HepG2 (cell line): ENCODE results near the gene FGD3. TPM values are rescaled to one million over a fixed set of nuclear protein-coding genes. Genes with fewer than 3 reads are reported as not detected.

Experiments
- ATAC-seq: fragments of 200-7000 bp; cut with Tn5 transposase; 3 replicates; pipeline ENCODE4 v1.9.1; 2020; ENCODE audit warnings: mild to moderate bottlenecking, moderate library complexity
- BruUV-seq: library from RNA; stranded (reverse); fragments of 400-500 nt; replicated peaks from 2 replicates; lab custom pipeline; 2021; lab: Mats Ljungman, UMichigan
- CTCF ChIA-PET: fragments of 300-600 bp; formaldehyde crosslinking; extraction: SDS; loops from one replicate; lab custom pipeline; 2021; ENCODE audit warnings: low total read pairs, inconsistent platforms, low intra/inter-chr PET ratio; lab: Yijun Ruan, JAX
- POLR2A ChIA-PET: fragments of 350-600 bp; sonication (Branson Sonifier 250); formaldehyde crosslinking; loops from one replicate; lab custom pipeline; 2020; ENCODE audit warnings: antibody characterized with exemption, inconsistent platforms; lab: Yijun Ruan, JAX
- DNase-seq: peaks from one replicate; pipeline ENCODE4 v3.0.0-alpha.2; 2015; ENCODE audit warnings: low spot score
- FAIRE-seq: peaks from 3 replicates; lab custom pipeline; 2011; peaks lifted over from hg19 to GRCh38; lab: Jason Lieb, UNC
- H2AFZ ChIP-seq: one replicate; pipeline ENCODE4 v1.6.1; 2011; ENCODE audit warnings: low read length, inconsistent platforms
- H3K27ac ChIP-seq: fragments of 300-600 bp; 3 replicates; pipeline ENCODE4 v1.8.0; 2011; ENCODE audit warnings: mixed run types, mild to moderate bottlenecking, mixed read lengths, low read length, inconsistent platforms; ENCODE audit not compliant: insufficient read depth; ENCODE audit errors: extremely low read length
- H3K27me3 ChIP-seq, 2 experiments: fragments of 200-600 bp in 1 of 2; 2 replicates in 1 of 2; 3 replicates in 1 of 2; pipeline versions ENCODE4 v1.6.0 to v1.8.0; 2011; ENCODE audit warnings: low read length in 2 of 2, mild to moderate bottlenecking in 2 of 2, moderate library complexity in 2 of 2, inconsistent platforms in 1 of 2; ENCODE audit not compliant: insufficient read depth in 2 of 2, control insufficient read depth in 1 of 2
- H3K36me3 ChIP-seq, 2 experiments: fragments of 200-600 bp in 1 of 2; replicated peaks in 1 of 2; 2 replicates in 1 of 2; 3 replicates in 1 of 2; pipeline versions ENCODE4 v1.5.1 to v1.8.0; 2011; ENCODE audit warnings: low read length in 2 of 2, inconsistent platforms in 1 of 2; ENCODE audit not compliant: insufficient read depth in 2 of 2, control insufficient read depth in 1 of 2
- H3K4me1 ChIP-seq: 2 replicates; pipeline ENCODE4 v1.5.1; 2012; ENCODE audit warnings: low read length, inconsistent platforms; ENCODE audit not compliant: insufficient read depth
- H3K4me2 ChIP-seq: 2 replicates; pipeline ENCODE4 v1.6.0; 2011; ENCODE audit warnings: low read depth, low read length, inconsistent platforms
- H3K4me3 ChIP-seq, 3 experiments: fragments of 200-600 bp in 1 of 3; sonication (generic), shearing (Covaris generic) in 1 of 3; replicated peaks in 1 of 3; 2 replicates each; pipeline ENCODE4 v1.5.1; 2011 to 2016; ENCODE audit warnings: low read length in 3 of 3, inconsistent platforms in 2 of 3, low read depth in 2 of 3, mild to moderate bottlenecking in 2 of 3, control low read depth in 1 of 3, mixed read lengths in 1 of 3; ENCODE audit not compliant: insufficient read depth in 1 of 3
- H3K79me2 ChIP-seq: one replicate; pipeline ENCODE4 v1.6.1; 2011; ENCODE audit warnings: low read length, inconsistent platforms; ENCODE audit not compliant: insufficient read depth
- H3K9ac ChIP-seq: 2 replicates; pipeline ENCODE4 v1.6.0; 2011; ENCODE audit warnings: mild to moderate bottlenecking, low read depth, low read length, inconsistent platforms; ENCODE audit not compliant: insufficient read depth
- H3K9me3 ChIP-seq: 2 replicates; pipeline ENCODE4 v1.5.1; 2012; ENCODE audit warnings: mild to moderate bottlenecking, low read length
- H4K20me1 ChIP-seq: 2 replicates; pipeline ENCODE4 v1.6.0; 2011; ENCODE audit warnings: inconsistent platforms, mild to moderate bottlenecking, low read length, moderate library complexity; ENCODE audit not compliant: insufficient read depth
- ADNP ChIP-seq: sonication (generic); formaldehyde crosslinking; IDR thresholded peaks from 2 replicates; pipeline ENCODE4 v1.4.0; 2020; ENCODE audit warnings: missing genetic modification reagents
- CENPX ChIP-seq: sonication (generic); formaldehyde crosslinking; IDR thresholded peaks from 2 replicates; pipeline ENCODE4 v1.9.0; 2021; ENCODE audit warnings: mild to moderate bottlenecking, missing genetic modification reagents, moderate library complexity
- GTF2F1 ChIP-seq: fragments of 150-350 bp; IDR thresholded peaks from 2 replicates; pipeline ENCODE4 v1.6.1; 2014; ENCODE audit warnings: low read length
- KLF11 ChIP-seq: IDR thresholded peaks from 2 replicates; pipeline ENCODE4 v1.6.1; 2016; ENCODE audit warnings: missing compliant biosample characterization
- NR2F2 ChIP-seq: IDR thresholded peaks from 2 replicates; pipeline ENCODE4 v1.6.1; 2012; ENCODE audit warnings: low read depth, inconsistent platforms, borderline replicate concordance
- STAG1 ChIP-seq: sonication (generic); formaldehyde crosslinking; IDR thresholded peaks from 2 replicates; pipeline ENCODE4 v1.4.0; 2020; ENCODE audit warnings: missing genetic modification reagents
- ZNF180 ChIP-seq: sonication (generic); formaldehyde crosslinking; IDR thresholded peaks from 2 replicates; pipeline ENCODE4 v1.4.0; 2020; ENCODE audit warnings: low read depth, missing genetic modification reagents, borderline replicate concordance
- ZNF251 ChIP-seq: sonication (generic); formaldehyde crosslinking; IDR thresholded peaks from 2 replicates; pipeline ENCODE4 v1.9.0; 2021; ENCODE audit warnings: mild to moderate bottlenecking, missing genetic modification reagents
- ZNF446 ChIP-seq: sonication (generic); formaldehyde crosslinking; IDR thresholded peaks from 2 replicates; pipeline ENCODE4 v1.5.0; 2020; ENCODE audit warnings: mild to moderate bottlenecking, missing genetic modification reagents
- ZNF850 ChIP-seq: sonication (generic); formaldehyde crosslinking; conservative IDR thresholded peaks from 2 replicates; pipeline ENCODE4 v1.9.0; 2021; ENCODE audit warnings: mild to moderate bottlenecking, missing genetic modification reagents
- ZSCAN12 ChIP-seq: sonication (generic); formaldehyde crosslinking; IDR thresholded peaks from 2 replicates; pipeline ENCODE4 v1.9.0; 2021; ENCODE audit warnings: mild to moderate bottlenecking, missing genetic modification reagents
- WGBS: methylation state at CpG from one replicate; pipeline ENCODE4 v1.1.6; 2017; ENCODE audit warnings: low lambda C conversion rate; 5-methylcytosine and 5-hydroxymethylcytosine counted together
- in situ Hi-C: cut with HindIII; loops from 2 replicates; pipeline ENCODE4 v1.10.0; 2017; ENCODE audit warnings: low pct_unique_long_range_greater_than_20kb; ENCODE audit not compliant: extremely low pct_ligation_motif_present
- intact Hi-C: fragments of 100-400 bp; cut with micrococcal nuclease; formaldehyde crosslinking; loops from one replicate; pipeline ENCODE4 v1.10.0; 2022; ENCODE audit not compliant: unreplicated experiment
- polyA plus RNA-seq, 8 experiments: library from polyadenylated mRNA; depleted of rRNA in 3 of 8; stranded (reverse) in 7 of 8; unstranded in 1 of 8; fragments of >200 nt; fragmentation: Illumina TruSeq in 4 of 8; extraction: Trizol in 4 of 8; gene quantifications; 2 replicates each; pipeline versions ENCODE4 v1.2.1 to v1.2.3, GENCODE V29; 2011 to 2016; ENCODE audit warnings: low read depth in 4 of 8, missing spikeins in 1 of 8, mixed read lengths in 1 of 8; ENCODE audit not compliant: insufficient read depth in 1 of 8
- total RNA-seq, 5 experiments: library from RNA; depleted of rRNA; stranded (reverse); fragments of >200 nt; fragmentation: Illumina TruSeq; extraction: Trizol; gene quantifications; 2 replicates each; pipeline ENCODE4 v1.2.3, GENCODE V29; 2016; ENCODE audit warnings: low read depth in 1 of 5
- TF ChIP-seq, protein P1 (sequence below): IDR thresholded peaks from 2 replicates; pipeline ENCODE4 v1.6.1; 2016; ENCODE audit warnings: missing compliant biosample characterization, missing genetic modification reagents, borderline replicate concordance
- TF ChIP-seq, protein P2 (sequence below): sonication (generic); formaldehyde crosslinking; IDR thresholded peaks from 2 replicates; pipeline ENCODE4 v1.5.1; 2020; ENCODE audit warnings: mild to moderate bottlenecking, missing genetic modification reagents, moderate library complexity
- TF ChIP-seq, protein P3 (sequence below): sonication (generic); formaldehyde crosslinking; IDR thresholded peaks from 2 replicates; pipeline ENCODE4 v1.8.1; 2022; ENCODE audit warnings: mild to moderate bottlenecking, missing genetic modification reagents
- TF ChIP-seq, protein P4 (sequence below): sonication (generic); formaldehyde crosslinking; conservative IDR thresholded peaks from 2 replicates; pipeline ENCODE4 v1.4.0; 2020; ENCODE audit warnings: missing genetic modification reagents
- TF ChIP-seq, protein P5 (sequence below): sonication (generic); formaldehyde crosslinking; IDR thresholded peaks from 2 replicates; pipeline ENCODE4 v1.8.0; 2023; ENCODE audit warnings: mild to moderate bottlenecking, missing genetic modification reagents
- TF ChIP-seq, protein P6 (sequence below): sonication (generic); formaldehyde crosslinking; IDR thresholded peaks from 2 replicates; pipeline ENCODE4 v1.4.0; 2020; ENCODE audit warnings: missing genetic modification reagents

The FGD3 gene
- total and polyA plus RNA-seq, 2 of the 13 experiments (the other 11 are each of a cell fraction or from before 2014, with no cell fraction given) = 0.53 to 1.1 TPM

DNA sequence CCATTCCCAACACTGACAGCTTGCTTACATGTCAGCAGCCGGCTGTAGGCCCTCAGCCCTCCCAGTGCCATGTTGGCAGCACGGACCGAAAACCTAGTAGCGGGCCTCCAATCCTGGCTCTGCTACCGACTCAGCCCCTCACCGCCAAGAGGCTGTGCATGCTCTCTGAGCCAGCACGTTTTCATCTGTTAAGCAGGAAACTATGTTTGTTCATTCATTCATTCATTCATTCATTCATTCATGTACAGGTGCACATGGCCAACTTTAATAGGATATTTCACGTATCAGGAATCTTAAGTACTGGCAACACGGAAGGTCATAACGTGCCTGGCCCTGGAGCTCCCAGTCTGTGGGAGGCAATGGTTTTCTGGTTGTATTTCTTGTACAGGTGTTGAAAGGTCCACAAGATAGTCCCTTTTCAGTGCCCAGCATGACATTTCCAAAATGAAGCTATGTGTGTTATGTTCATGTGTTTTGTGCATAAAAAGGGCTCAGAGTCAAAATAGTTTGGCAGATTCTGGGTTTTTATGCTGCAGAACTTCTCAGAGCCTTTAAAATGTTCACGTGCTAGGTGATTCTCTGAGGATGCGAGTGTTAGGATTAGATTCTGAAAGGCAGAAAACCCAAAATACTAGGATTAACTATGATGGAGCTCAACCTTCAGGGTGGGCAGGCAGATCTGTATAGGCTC lies 128.9 kb downstream of the FGD3 start (continued):
- TF ChIP-seq CENPX (CRISPR knock-in tag) (no peak), ZNF850 (no peak)
- TF ChIP-seq, protein P1, sequence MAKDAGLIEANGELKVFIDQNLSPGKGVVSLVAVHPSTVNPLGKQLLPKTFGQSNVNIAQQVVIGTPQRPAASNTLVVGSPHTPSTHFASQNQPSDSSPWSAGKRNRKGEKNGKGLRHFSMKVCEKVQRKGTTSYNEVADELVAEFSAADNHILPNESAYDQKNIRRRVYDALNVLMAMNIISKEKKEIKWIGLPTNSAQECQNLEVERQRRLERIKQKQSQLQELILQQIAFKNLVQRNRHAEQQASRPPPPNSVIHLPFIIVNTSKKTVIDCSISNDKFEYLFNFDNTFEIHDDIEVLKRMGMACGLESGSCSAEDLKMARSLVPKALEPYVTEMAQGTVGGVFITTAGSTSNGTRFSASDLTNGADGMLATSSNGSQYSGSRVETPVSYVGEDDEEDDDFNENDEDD (CRISPR knock-in tag) = no peak

DNA sequence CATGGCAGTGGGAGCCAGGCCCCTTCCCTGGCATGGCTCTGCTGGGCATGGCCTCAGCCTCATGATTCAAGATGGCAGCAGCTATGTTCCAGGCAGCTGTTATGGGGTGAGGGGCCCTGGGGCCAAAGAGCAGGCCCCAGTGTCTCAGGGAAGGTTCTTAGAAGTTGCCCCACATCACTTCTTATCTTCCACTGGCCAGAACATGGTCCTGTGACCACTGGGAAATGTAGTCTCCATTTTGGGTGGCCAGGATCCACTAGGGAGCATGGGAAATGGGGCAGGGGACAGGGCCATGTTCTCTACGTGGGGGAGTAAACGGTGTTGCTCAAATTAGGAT lies 129.4 kb downstream of the FGD3 start:
- H4K20me1 ChIP-seq = no peaks in the 10 kb centered on the region
- no peak overlapping the region for H3K9ac ChIP-seq
- no peaks in the 10 kb centered on the region for H3K9me3 ChIP-seq
- H3K4me2 ChIP-seq = no peak overlapping the region
- BruUV-seq = no TSS peak
- CTCF ChIA-PET = no interaction called here
- H3K4me3 ChIP-seq = no peak overlapping the region
- H3K36me3 ChIP-seq = no peaks in the 10 kb centered on the region
- ATAC-seq (no peak), DNase-seq (no peak), FAIRE-seq (no peak)
- in situ Hi-C loops = no loop called here
- 58% methylated on average over 2 of the region's 2 CpGs for WGBS
- intact Hi-C loops = no loop called here
- H2AFZ ChIP-seq = no peak overlapping the region
- POLR2A ChIA-PET = no interaction called here
- no peaks in the 10 kb centered on the region for H3K27me3 ChIP-seq
- no peak overlapping the region for H3K27ac ChIP-seq
- peaks cover 14% of the 10 kb centered on the region; the same call in 1 of the 2 replicates for H3K4me1 ChIP-seq
- no peaks in the 10 kb centered on the region for H3K79me2 ChIP-seq
- TF ChIP-seq ADNP (no peak), ZNF251 (CRISPR knock-in tag) (no peak), STAG1 (CRISPR knock-in tag) (no peak), GTF2F1 (no peak), ZSCAN12 (no peak), KLF11 (CRISPR knock-in tag) (no peak), NR2F2 (no peak), ZNF446 (CRISPR knock-in tag) (no peak), ZNF180 (CRISPR knock-in tag) (no peak)
- TF ChIP-seq, protein P2, sequence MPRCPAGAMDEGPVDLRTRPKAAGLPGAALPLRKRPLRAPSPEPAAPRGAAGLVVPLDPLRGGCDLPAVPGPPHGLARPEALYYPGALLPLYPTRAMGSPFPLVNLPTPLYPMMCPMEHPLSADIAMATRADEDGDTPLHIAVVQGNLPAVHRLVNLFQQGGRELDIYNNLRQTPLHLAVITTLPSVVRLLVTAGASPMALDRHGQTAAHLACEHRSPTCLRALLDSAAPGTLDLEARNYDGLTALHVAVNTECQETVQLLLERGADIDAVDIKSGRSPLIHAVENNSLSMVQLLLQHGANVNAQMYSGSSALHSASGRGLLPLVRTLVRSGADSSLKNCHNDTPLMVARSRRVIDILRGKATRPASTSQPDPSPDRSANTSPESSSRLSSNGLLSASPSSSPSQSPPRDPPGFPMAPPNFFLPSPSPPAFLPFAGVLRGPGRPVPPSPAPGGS = no peak
- TF ChIP-seq, protein P3, sequence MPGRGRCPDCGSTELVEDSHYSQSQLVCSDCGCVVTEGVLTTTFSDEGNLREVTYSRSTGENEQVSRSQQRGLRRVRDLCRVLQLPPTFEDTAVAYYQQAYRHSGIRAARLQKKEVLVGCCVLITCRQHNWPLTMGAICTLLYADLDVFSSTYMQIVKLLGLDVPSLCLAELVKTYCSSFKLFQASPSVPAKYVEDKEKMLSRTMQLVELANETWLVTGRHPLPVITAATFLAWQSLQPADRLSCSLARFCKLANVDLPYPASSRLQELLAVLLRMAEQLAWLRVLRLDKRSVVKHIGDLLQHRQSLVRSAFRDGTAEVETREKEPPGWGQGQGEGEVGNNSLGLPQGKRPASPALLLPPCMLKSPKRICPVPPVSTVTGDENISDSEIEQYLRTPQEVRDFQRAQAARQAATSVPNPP (CRISPR knock-in tag) = no peak
- TF ChIP-seq, protein P4, sequence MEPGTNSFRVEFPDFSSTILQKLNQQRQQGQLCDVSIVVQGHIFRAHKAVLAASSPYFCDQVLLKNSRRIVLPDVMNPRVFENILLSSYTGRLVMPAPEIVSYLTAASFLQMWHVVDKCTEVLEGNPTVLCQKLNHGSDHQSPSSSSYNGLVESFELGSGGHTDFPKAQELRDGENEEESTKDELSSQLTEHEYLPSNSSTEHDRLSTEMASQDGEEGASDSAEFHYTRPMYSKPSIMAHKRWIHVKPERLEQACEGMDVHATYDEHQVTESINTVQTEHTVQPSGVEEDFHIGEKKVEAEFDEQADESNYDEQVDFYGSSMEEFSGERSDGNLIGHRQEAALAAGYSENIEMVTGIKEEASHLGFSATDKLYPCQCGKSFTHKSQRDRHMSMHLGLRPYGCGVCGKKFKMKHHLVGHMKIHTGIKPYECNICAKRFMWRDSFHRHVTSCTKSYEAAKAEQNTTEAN (CRISPR knock-in tag) = no peak
- TF ChIP-seq, protein P5, sequence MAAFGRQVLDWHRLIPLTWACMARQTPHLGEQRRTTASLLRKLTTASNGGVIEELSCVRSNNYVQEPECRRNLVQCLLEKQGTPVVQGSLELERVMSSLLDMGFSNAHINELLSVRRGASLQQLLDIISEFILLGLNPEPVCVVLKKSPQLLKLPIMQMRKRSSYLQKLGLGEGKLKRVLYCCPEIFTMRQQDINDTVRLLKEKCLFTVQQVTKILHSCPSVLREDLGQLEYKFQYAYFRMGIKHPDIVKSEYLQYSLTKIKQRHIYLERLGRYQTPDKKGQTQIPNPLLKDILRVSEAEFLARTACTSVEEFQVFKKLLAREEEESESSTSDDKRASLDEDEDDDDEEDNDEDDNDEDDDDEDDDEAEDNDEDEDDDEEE (CRISPR knock-in tag) = no peak
- TF ChIP-seq, protein P6, sequence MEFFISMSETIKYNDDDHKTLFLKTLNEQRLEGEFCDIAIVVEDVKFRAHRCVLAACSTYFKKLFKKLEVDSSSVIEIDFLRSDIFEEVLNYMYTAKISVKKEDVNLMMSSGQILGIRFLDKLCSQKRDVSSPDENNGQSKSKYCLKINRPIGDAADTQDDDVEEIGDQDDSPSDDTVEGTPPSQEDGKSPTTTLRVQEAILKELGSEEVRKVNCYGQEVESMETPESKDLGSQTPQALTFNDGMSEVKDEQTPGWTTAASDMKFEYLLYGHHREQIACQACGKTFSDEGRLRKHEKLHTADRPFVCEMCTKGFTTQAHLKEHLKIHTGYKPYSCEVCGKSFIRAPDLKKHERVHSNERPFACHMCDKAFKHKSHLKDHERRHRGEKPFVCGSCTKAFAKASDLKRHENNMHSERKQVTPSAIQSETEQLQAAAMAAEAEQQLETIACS (CRISPR knock-in tag) = no peak
